DOHH2 (cell line): Measurements from ENCODE around the gene IRF4.

Experiments used
- H3F3A ChIP-seq: fragments of 200-600 bp; sonication (generic), shearing (Covaris generic); 2 replicates; pipeline ENCODE4 v1.6.0; 2016; ENCODE audit warnings: antibody characterized with exemption, mild to moderate bottlenecking; ENCODE audit not compliant: control insufficient read depth, insufficient read depth
- H3K27ac ChIP-seq: fragments of 200-600 bp; sonication (generic); 2 replicates; pipeline ENCODE4 v1.5.1; 2014; ENCODE audit warnings: low read depth, mild to moderate bottlenecking, low read length, moderate library complexity
- H3K27me3 ChIP-seq: fragments of 200-600 bp; sonication (generic); 2 replicates; pipeline ENCODE4 v1.6.1; 2014; ENCODE audit warnings: mild to moderate bottlenecking, low read length, mixed read lengths; ENCODE audit not compliant: control insufficient read depth
- H3K36me3 ChIP-seq: fragments of 200-600 bp; sonication (generic); 2 replicates; pipeline ENCODE4 v1.6.1; 2014; ENCODE audit warnings: mild to moderate bottlenecking, low read length, moderate library complexity, mixed read lengths; ENCODE audit not compliant: control insufficient read depth
- H3K4me1 ChIP-seq: fragments of 200-600 bp; sonication (generic); 2 replicates; pipeline ENCODE4 v1.6.1; 2014; ENCODE audit warnings: mild to moderate bottlenecking, low read length, mixed read lengths; ENCODE audit not compliant: control insufficient read depth
- H3K4me2 ChIP-seq: fragments of 200-600 bp; sonication (generic); 2 replicates; pipeline ENCODE4 v1.6.0; 2014; ENCODE audit warnings: mild to moderate bottlenecking, low read length, moderate library complexity
- H3K4me3 ChIP-seq: fragments of 200-600 bp; sonication (generic); 2 replicates; pipeline ENCODE4 v1.5.1; 2014; ENCODE audit warnings: mild to moderate bottlenecking, low read length, mixed read lengths
- H3K79me2 ChIP-seq: fragments of 200-600 bp; sonication (generic); 2 replicates; pipeline ENCODE4 v1.6.1; 2014; ENCODE audit warnings: mild to moderate bottlenecking, low read length, mixed read lengths; ENCODE audit not compliant: control insufficient read depth
- H3K9me2 ChIP-seq: fragments of 200-600 bp; sonication (generic); replicated peaks from 2 replicates; pipeline ENCODE4 v1.6.1; 2014; ENCODE audit warnings: mild to moderate bottlenecking, low read length, mixed read lengths; ENCODE audit not compliant: control insufficient read depth
- H3K9me3 ChIP-seq: fragments of 200-600 bp; sonication (generic); 2 replicates; pipeline ENCODE4 v1.6.1; 2014; ENCODE audit warnings: antibody characterized with exemption, low read length, mixed read lengths; ENCODE audit not compliant: control insufficient read depth, insufficient read depth
- H4K20me1 ChIP-seq: fragments of 200-600 bp; sonication (generic); 2 replicates; pipeline ENCODE4 v1.6.0; 2014; ENCODE audit warnings: low read depth, mild to moderate bottlenecking, antibody characterized with exemption, low read length, moderate library complexity; ENCODE audit not compliant: control insufficient read depth, insufficient read depth
- EZH2phosphoT487 ChIP-seq: fragments of 200-600 bp; sonication (generic); IDR thresholded peaks from 2 replicates; pipeline ENCODE4 v1.6.1; 2017; ENCODE audit warnings: borderline replicate concordance, mild to moderate bottlenecking, antibody characterized with exemption, low read length, moderate library complexity, mixed read lengths
- TF ChIP-seq, protein P1 (sequence below): fragments of 200-600 bp; sonication (generic); IDR thresholded peaks from one replicate; pipeline ENCODE4 v1.5.1; 2014; ENCODE audit warnings: antibody characterized with exemption, mild to moderate bottlenecking, low read depth, low read length; ENCODE audit not compliant: poor library complexity, severe bottlenecking

The IRF4 gene

DNA sequence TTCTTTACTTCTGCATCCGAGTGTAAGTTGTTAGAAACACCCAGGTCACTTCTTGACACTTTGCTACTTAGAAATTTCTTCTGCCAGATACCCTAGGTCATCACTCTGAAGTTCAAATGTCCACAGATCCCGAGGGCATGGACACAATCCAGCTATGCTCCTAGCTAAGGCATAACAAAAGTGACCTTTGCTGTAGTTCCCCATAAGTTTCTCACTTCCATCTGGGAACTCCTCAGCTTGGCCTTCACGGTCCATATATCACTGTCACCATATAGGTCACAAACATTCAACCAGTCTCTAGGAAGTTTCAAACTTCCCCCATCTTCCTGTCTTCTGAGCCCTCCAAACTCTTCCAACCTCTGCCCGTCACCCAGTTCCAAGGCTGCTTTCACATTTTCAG is 65.3 kb downstream of the IRF4 start:
- H3K4me1 ChIP-seq = no peaks in the 10 kb centered on the region
- no peaks in the 10 kb centered on the region for H3F3A ChIP-seq
- H3K79me2 ChIP-seq = no peaks in the 10 kb centered on the region
- H3K9me2 ChIP-seq = no peaks in the 10 kb centered on the region
- no peaks in the 10 kb centered on the region for H3K9me3 ChIP-seq
- peaks cover 6% of the 10 kb centered on the region; the same call in 1 of the 2 replicates for H3K27me3 ChIP-seq
- TF ChIP-seq, protein P1, sequence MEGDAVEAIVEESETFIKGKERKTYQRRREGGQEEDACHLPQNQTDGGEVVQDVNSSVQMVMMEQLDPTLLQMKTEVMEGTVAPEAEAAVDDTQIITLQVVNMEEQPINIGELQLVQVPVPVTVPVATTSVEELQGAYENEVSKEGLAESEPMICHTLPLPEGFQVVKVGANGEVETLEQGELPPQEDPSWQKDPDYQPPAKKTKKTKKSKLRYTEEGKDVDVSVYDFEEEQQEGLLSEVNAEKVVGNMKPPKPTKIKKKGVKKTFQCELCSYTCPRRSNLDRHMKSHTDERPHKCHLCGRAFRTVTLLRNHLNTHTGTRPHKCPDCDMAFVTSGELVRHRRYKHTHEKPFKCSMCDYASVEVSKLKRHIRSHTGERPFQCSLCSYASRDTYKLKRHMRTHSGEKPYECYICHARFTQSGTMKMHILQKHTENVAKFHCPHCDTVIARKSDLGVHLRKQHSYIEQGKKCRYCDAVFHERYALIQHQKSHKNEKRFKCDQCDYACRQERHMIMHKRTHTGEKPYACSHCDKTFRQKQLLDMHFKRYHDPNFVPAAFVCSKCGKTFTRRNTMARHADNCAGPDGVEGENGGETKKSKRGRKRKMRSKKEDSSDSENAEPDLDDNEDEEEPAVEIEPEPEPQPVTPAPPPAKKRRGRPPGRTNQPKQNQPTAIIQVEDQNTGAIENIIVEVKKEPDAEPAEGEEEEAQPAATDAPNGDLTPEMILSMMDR = no peak
- TF ChIP-seq EZH2phosphoT487 = no peak
- no peak overlapping the region for H3K4me2 ChIP-seq
- no peak overlapping the region for H3K27ac ChIP-seq
- no peaks in the 10 kb centered on the region for H3K36me3 ChIP-seq
- H4K20me1 ChIP-seq = no peaks in the 10 kb centered on the region
- H3K4me3 ChIP-seq = no peak overlapping the region
